Natural killer cell (primary cell): ENCODE results near the gene ISLR. TPM values are rescaled to one million over a fixed set of nuclear protein-coding genes. Genes with fewer than 3 reads are reported as not detected.

Source experiments
- ATAC-seq, 3 donors: fragments of 150-1000 bp in 2 of 3; fragments of 200-7000 bp in 1 of 3; cut with Tn5 transposase; 1 replicate in 1 of 3; 2 replicates in 2 of 3; pipeline ENCODE4 v1.10.0; 2021; ENCODE audit warnings: mild to moderate bottlenecking in 2 of 3, moderate library complexity in 2 of 3
- DNase-seq, 2 donors: peaks; one replicate each; pipeline versions ENCODE4 v3.0.0 to v3.0.0-alpha.2; 2013 to 2021; ENCODE audit warnings: mixed read lengths in 1 of 2
- H3K27ac ChIP-seq: one replicate; pipeline ENCODE4 v1.5.1; 2013; ENCODE audit warnings: mild to moderate bottlenecking, low read length
- H3K27me3 ChIP-seq: one replicate; pipeline ENCODE4 v1.6.1; 2013; ENCODE audit warnings: low read length; ENCODE audit not compliant: control insufficient read depth, insufficient read depth
- H3K36me3 ChIP-seq: one replicate; pipeline ENCODE4 v1.6.1; 2013; ENCODE audit warnings: low read length; ENCODE audit not compliant: control insufficient read depth, insufficient read depth
- H3K4me1 ChIP-seq: one replicate; pipeline ENCODE4 v1.6.1; 2013; ENCODE audit warnings: low read length; ENCODE audit not compliant: control insufficient read depth, insufficient read depth
- H3K4me3 ChIP-seq: one replicate; pipeline ENCODE4 v1.5.1; 2013; ENCODE audit warnings: low read length
- H3K9me3 ChIP-seq: one replicate; pipeline ENCODE4 v1.6.1; 2013; ENCODE audit warnings: low read length; ENCODE audit not compliant: control insufficient read depth, insufficient read depth
- H3K27ac Mint-ChIP-seq, 2 donors: one replicate each; pipeline ENCODE4 v1.8.0; 2022; ENCODE audit warnings: mild to moderate bottlenecking in 2 of 2, mixed read lengths in 2 of 2, moderate library complexity in 1 of 2
- H3K27me3 Mint-ChIP-seq, 2 donors: one replicate each; pipeline ENCODE4 v1.8.0; 2022; ENCODE audit warnings: low read depth in 2 of 2, mixed read lengths in 2 of 2
- H3K36me3 Mint-ChIP-seq: one replicate; pipeline ENCODE4 v1.8.0; 2022; ENCODE audit warnings: mixed read lengths
- H3K4me1 Mint-ChIP-seq, 2 donors: one replicate each; pipeline ENCODE4 v1.8.0; 2022; ENCODE audit warnings: mixed read lengths in 2 of 2
- H3K4me3 Mint-ChIP-seq: one replicate; pipeline ENCODE4 v1.8.0; 2022; ENCODE audit warnings: mild to moderate bottlenecking, moderate library complexity, mixed read lengths
- H3K9me3 Mint-ChIP-seq, 2 donors: one replicate each; pipeline ENCODE4 v1.8.0; 2022; ENCODE audit warnings: mixed read lengths in 2 of 2
- WGBS: methylation state at CpG from one replicate; pipeline ENCODE4 v1.1.7; 2013; ENCODE audit warnings: missing lambda C conversion rate; ENCODE audit not compliant: insufficient coverage; 5-methylcytosine and 5-hydroxymethylcytosine counted together
- intact Hi-C: fragments of 100-400 bp; cut with micrococcal nuclease; formaldehyde crosslinking; loops from one replicate; pipeline ENCODE4 v1.14.2; 2022
- total RNA-seq, 4 donors: library from RNA; stranded (reverse); fragments of 120-200 nt in 1 of 4; gene quantifications; one replicate each; pipeline versions ENCODE4 v1.2.3 to v1.2.4, GENCODE V29; 2013 to 2022
- TF ChIP-seq, protein P1 (sequence below): fragments of 200-600 bp; IDR thresholded peaks from one replicate; pipeline ENCODE4 v1.8.0; 2022; ENCODE audit warnings: antibody characterized with exemption

ISLR gene
- total RNA-seq, 3 donors from 2014 or later (not counting 1 experiment from before 2014, with no cell fraction given): not detected

DNA sequence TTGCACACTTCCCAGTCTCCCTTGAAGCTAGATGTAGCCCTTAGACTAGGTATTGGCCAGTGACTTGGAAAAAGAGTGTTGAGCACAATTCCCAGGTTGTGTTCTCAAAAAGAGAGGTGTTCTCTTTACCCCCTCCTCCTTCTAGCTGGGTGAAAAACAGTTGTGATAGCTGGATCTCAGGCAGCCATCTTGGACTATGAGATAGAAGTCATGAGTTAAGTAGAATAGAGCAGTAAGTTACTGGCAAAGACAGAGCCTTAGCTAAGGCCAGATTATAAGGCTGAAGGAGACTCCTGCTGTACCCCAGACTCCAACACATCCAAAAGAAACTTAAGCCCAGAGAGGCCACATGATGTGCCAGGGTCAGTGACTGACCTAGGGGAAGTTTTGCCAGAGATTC is 37.2 kb downstream of the ISLR start:
- Mint-ChIP-seq H3K9me3 (no peaks in the 10 kb centered on the region), H3K4me3 (no peak overlapping the region), H3K27me3 (peaks cover 7 to 8% of the 10 kb centered on the region in 2 donors), H3K27ac (no peak overlapping the region), H3K4me1 (no peaks in the 10 kb centered on the region), H3K36me3 (no peaks in the 10 kb centered on the region)
- H3K9me3 ChIP-seq: no peaks in the 10 kb centered on the region
- no peaks in the 10 kb centered on the region for H3K4me1 ChIP-seq
- TF ChIP-seq, protein P1, sequence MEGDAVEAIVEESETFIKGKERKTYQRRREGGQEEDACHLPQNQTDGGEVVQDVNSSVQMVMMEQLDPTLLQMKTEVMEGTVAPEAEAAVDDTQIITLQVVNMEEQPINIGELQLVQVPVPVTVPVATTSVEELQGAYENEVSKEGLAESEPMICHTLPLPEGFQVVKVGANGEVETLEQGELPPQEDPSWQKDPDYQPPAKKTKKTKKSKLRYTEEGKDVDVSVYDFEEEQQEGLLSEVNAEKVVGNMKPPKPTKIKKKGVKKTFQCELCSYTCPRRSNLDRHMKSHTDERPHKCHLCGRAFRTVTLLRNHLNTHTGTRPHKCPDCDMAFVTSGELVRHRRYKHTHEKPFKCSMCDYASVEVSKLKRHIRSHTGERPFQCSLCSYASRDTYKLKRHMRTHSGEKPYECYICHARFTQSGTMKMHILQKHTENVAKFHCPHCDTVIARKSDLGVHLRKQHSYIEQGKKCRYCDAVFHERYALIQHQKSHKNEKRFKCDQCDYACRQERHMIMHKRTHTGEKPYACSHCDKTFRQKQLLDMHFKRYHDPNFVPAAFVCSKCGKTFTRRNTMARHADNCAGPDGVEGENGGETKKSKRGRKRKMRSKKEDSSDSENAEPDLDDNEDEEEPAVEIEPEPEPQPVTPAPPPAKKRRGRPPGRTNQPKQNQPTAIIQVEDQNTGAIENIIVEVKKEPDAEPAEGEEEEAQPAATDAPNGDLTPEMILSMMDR: no peak
- no peak for DNase-seq
- ATAC-seq: no peak
- no peak overlapping the region for H3K4me3 ChIP-seq
- intact Hi-C loops: no loop called here
- H3K27me3 ChIP-seq: no peaks in the 10 kb centered on the region
- no peak overlapping the region for H3K27ac ChIP-seq
- no peaks in the 10 kb centered on the region for H3K36me3 ChIP-seq

DNA sequence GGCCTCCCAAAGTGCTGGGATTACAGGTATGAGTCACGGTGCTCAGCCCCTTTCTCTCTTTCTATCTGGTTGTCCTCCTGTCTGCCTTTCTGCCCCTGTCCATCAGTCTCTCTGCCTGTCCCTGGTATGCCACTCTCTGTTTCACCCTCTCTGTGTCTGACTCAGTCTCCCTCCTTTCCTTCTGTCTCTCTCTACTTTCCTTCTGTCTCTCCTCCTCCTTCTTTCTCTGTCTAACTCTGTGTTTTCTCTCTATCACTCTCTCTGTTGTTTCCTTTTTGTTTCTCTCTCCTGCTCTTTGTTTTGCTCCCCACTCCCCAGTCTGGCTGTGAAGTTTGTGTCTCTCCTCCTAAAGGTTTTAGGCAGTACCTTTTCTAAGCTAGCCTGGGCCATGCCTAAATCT is 38.1 kb downstream of the ISLR start:
- H3K4me3 ChIP-seq: no peak overlapping the region
- Mint-ChIP-seq H3K4me1 (no peaks in the 10 kb centered on the region), H3K27ac (no peak overlapping the region), H3K27me3 (peaks cover 7 to 8% of the 10 kb centered on the region in 2 donors), H3K9me3 (no peaks in the 10 kb centered on the region), H3K36me3 (no peaks in the 10 kb centered on the region), H3K4me3 (no peak overlapping the region)
- H3K27ac ChIP-seq: no peak overlapping the region
- no peaks in the 10 kb centered on the region for H3K4me1 ChIP-seq
- intact Hi-C loops: no loop called here
- H3K27me3 ChIP-seq: no peaks in the 10 kb centered on the region
- H3K36me3 ChIP-seq: no peaks in the 10 kb centered on the region
- DNase-seq (no peak), ATAC-seq (no peak)
- 94% methylated on average over 1 of the region's 1 CpG for WGBS
- TF ChIP-seq, protein P1: no peak
- no peaks in the 10 kb centered on the region for H3K9me3 ChIP-seq

DNA sequence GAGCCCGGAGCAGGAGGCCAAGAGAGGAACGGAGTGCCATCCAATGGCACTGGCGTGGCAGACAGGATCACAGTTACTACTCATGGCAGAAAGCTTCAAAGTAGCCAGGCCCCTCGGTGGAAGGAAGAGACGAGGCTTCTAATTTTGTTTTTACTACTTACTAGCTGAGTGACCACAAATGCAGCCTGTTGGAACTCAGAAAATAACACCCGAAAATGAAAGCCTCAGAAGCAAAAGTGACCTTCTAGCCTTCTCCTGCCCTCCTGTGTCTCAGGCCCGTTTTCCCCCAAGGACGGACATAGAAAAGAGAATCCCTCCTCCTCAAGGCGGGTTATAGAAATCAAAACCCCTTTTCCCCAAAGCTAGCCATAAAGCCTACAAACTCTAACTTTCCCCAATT is 39.0 kb downstream of the ISLR start:
- Mint-ChIP-seq H3K27me3 (peaks cover 3 to 8% of the 10 kb centered on the region in 2 donors), H3K27ac (no peak overlapping the region), H3K9me3 (no peaks in the 10 kb centered on the region), H3K4me1 (no peaks in the 10 kb centered on the region), H3K36me3 (no peaks in the 10 kb centered on the region), H3K4me3 (no peak overlapping the region)
- intact Hi-C loops: no loop called here
- no peak overlapping the region for H3K27ac ChIP-seq
- no peak for ATAC-seq
- no peaks in the 10 kb centered on the region for H3K27me3 ChIP-seq
- 75% methylated on average over 9 of the region's 9 CpGs for WGBS
- TF ChIP-seq, protein P1: no peak
- no peaks in the 10 kb centered on the region for H3K4me1 ChIP-seq
- no peaks in the 10 kb centered on the region for H3K36me3 ChIP-seq
- H3K9me3 ChIP-seq: no peaks in the 10 kb centered on the region
- no peak overlapping the region for H3K4me3 ChIP-seq
- no peak for DNase-seq

DNA sequence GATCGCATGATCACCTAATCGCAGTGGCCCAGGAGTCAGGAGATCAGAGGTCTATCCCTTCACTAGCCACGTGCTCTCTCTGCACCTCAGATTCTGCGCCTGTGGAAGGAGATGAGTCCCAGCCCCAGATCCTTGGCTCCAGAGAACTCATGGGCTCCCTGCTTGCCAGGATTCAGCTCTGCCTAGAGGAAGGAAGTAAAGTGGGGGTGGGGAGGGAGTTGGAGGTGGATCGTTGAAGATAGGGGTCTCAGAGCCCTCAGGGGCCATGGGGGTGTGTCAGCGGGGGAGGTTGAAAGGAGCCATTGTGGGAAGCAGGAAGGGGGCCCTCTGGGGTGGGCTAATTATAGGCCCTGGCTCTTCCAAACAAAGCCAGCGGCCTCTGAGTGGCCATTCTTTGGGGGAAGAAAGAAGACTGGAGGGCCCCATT is 40.4 kb downstream of the ISLR start:
- no peaks in the 10 kb centered on the region for H3K36me3 ChIP-seq
- DNase-seq (no peak), ATAC-seq (no peak)
- intact Hi-C loops: no loop called here
- Mint-ChIP-seq H3K27ac (no peak overlapping the region), H3K9me3 (no peaks in the 10 kb centered on the region), H3K4me3 (no peak overlapping the region), H3K36me3 (no peaks in the 10 kb centered on the region), H3K4me1 (no peaks in the 10 kb centered on the region), H3K27me3 (peaks cover 0 to 8% of the 10 kb centered on the region in 2 donors)
- TF ChIP-seq, protein P1: no peak
- no peaks in the 10 kb centered on the region for H3K4me1 ChIP-seq
- WGBS: 71% methylated on average over 7 of the region's 7 CpGs
- no peaks in the 10 kb centered on the region for H3K9me3 ChIP-seq
- no peak overlapping the region for H3K4me3 ChIP-seq
- no peaks in the 10 kb centered on the region for H3K27me3 ChIP-seq
- no peak overlapping the region for H3K27ac ChIP-seq
